WTC11 (cell line): Measurements from ENCODE around the gene PHLDA3. TPM values are rescaled to one million over a fixed set of nuclear protein-coding genes. Genes with fewer than 3 reads are reported as not detected.

ENCODE experiments used
- ATAC-seq: fragments of 200-7000 bp; cut with Tn5 transposase; 2 replicates; pipeline ENCODE4 v1.10.0; 2021; ENCODE audit warnings: mild to moderate bottlenecking, moderate library complexity
- CTCF ChIA-PET: fragments of 300-600 bp; sonication (Branson Sonifier 250); formaldehyde crosslinking; loops from one replicate; lab custom pipeline; 2021; ENCODE audit warnings: antibody characterized with exemption; lab: Charles Lee
- POLR2A ChIA-PET: fragments of 350-600 bp; sonication (Branson Sonifier 250); formaldehyde crosslinking; loops from one replicate; lab custom pipeline; 2021; ENCODE audit warnings: antibody characterized with exemption; lab: Charles Lee
- DNase-seq: peaks from one replicate; pipeline ENCODE4 v3.0.0; 2021; ENCODE audit warnings: low spot score
- H3K27ac Mint-ChIP-seq: 2 replicates; pipeline ENCODE4 v1.8.0; 2021; ENCODE audit warnings: mixed read lengths
- H3K27me3 Mint-ChIP-seq: 2 replicates; pipeline ENCODE4 v1.8.0; 2021; ENCODE audit warnings: low read depth, mild to moderate bottlenecking, moderate library complexity, mixed read lengths
- H3K36me3 Mint-ChIP-seq: 2 replicates; pipeline ENCODE4 v1.8.0; 2021; ENCODE audit warnings: mixed read lengths
- H3K4me1 Mint-ChIP-seq: 2 replicates; pipeline ENCODE4 v1.8.0; 2022; ENCODE audit warnings: mixed read lengths
- H3K4me3 Mint-ChIP-seq: 2 replicates; pipeline ENCODE4 v1.8.0; 2021; ENCODE audit warnings: mild to moderate bottlenecking, moderate library complexity, mixed read lengths
- H3K9me3 Mint-ChIP-seq: 2 replicates; pipeline ENCODE4 v1.8.0; 2021; ENCODE audit warnings: mixed read lengths
- EMX1 ChIP-seq: fragments of 250-450 bp; sonication (Bioruptor Pico); IDR thresholded peaks from 2 replicates; pipeline ENCODE4 v1.8.0; 2021; ENCODE audit warnings: mild to moderate bottlenecking
- ESRRA ChIP-seq: sonication (generic); formaldehyde crosslinking; IDR thresholded peaks from 2 replicates; pipeline ENCODE4 v1.8.1; 2022; ENCODE audit warnings: mild to moderate bottlenecking, missing genetic modification reagents, borderline replicate concordance
- FOXJ3 ChIP-seq: sonication (generic); formaldehyde crosslinking; IDR thresholded peaks from 2 replicates; pipeline ENCODE4 v1.9.0; 2021; ENCODE audit warnings: missing genetic modification reagents, mild to moderate bottlenecking, borderline replicate concordance
- FOXP1 ChIP-seq: sonication (generic); formaldehyde crosslinking; IDR thresholded peaks from 2 replicates; pipeline ENCODE4 v1.8.0; 2022; ENCODE audit warnings: missing genetic modification reagents, mild to moderate bottlenecking, moderate library complexity, borderline replicate concordance
- GABPB1 ChIP-seq: sonication (generic); formaldehyde crosslinking; IDR thresholded peaks from 2 replicates; pipeline ENCODE4 v1.8.1; 2023; ENCODE audit warnings: mild to moderate bottlenecking, missing genetic modification reagents
- HMGA2 ChIP-seq: fragments of 250-450 bp; sonication (Bioruptor Pico); IDR thresholded peaks from 2 replicates; pipeline ENCODE4 v1.4.0; 2021; ENCODE audit warnings: mild to moderate bottlenecking, moderate library complexity
- JAZF1 ChIP-seq: fragments of 250-450 bp; sonication (Bioruptor Pico); IDR thresholded peaks from 2 replicates; pipeline ENCODE4 v1.9.0; 2021; ENCODE audit warnings: moderate library complexity, mild to moderate bottlenecking, inconsistent platforms
- KAT7 ChIP-seq: sonication (generic); formaldehyde crosslinking; IDR thresholded peaks from 2 replicates; pipeline ENCODE4 v1.8.1; 2023; ENCODE audit warnings: missing genetic modification reagents, mild to moderate bottlenecking, borderline replicate concordance
- MLX ChIP-seq: sonication (generic); formaldehyde crosslinking; IDR thresholded peaks from 2 replicates; pipeline ENCODE4 v1.8.1; 2023; ENCODE audit warnings: mild to moderate bottlenecking, missing genetic modification reagents, moderate library complexity
- MXD4 ChIP-seq: fragments of 250-450 bp; sonication (Bioruptor Pico); IDR thresholded peaks from 2 replicates; pipeline ENCODE4 v1.8.0; 2021; ENCODE audit warnings: mild to moderate bottlenecking, moderate library complexity, borderline replicate concordance
- MYBL2 ChIP-seq: sonication (generic); formaldehyde crosslinking; IDR thresholded peaks from 2 replicates; pipeline ENCODE4 v1.8.1; 2023; ENCODE audit warnings: mild to moderate bottlenecking, moderate library complexity, missing genetic modification reagents
- ZBTB43 ChIP-seq: sonication (generic); formaldehyde crosslinking; IDR thresholded peaks from 2 replicates; pipeline ENCODE4 v1.8.1; 2023; ENCODE audit warnings: mild to moderate bottlenecking, missing genetic modification reagents
- ZNF121 ChIP-seq: sonication (generic); formaldehyde crosslinking; IDR thresholded peaks from 2 replicates; pipeline ENCODE4 v1.8.0; 2023; ENCODE audit warnings: missing genetic modification reagents
- ZNF263 ChIP-seq: sonication (generic); formaldehyde crosslinking; IDR thresholded peaks from 2 replicates; pipeline ENCODE4 v1.8.1; 2022; ENCODE audit warnings: low read depth, mild to moderate bottlenecking, moderate library complexity, missing genetic modification reagents
- total RNA-seq: library from RNA; stranded (reverse); gene quantifications from 3 replicates; pipeline ENCODE4 v1.2.3, GENCODE V29; 2021
- TF ChIP-seq, protein P1 (sequence below): sonication (generic); formaldehyde crosslinking; conservative IDR thresholded peaks from 2 replicates; pipeline ENCODE4 v1.8.1; 2023; ENCODE audit warnings: mild to moderate bottlenecking, low read depth, missing genetic modification reagents, moderate library complexity
- TF ChIP-seq, protein P2 (sequence below): sonication (generic); formaldehyde crosslinking; conservative IDR thresholded peaks from 2 replicates; pipeline ENCODE4 v1.8.1; 2022; ENCODE audit warnings: mild to moderate bottlenecking, missing genetic modification reagents
- TF ChIP-seq, protein P3 (sequence below): sonication (generic); formaldehyde crosslinking; IDR thresholded peaks from 2 replicates; pipeline ENCODE4 v1.8.0; 2023; ENCODE audit warnings: missing genetic modification reagents
- TF ChIP-seq, protein P4 (sequence below): sonication (generic); formaldehyde crosslinking; IDR thresholded peaks from 2 replicates; pipeline ENCODE4 v1.8.1; 2022; ENCODE audit warnings: mild to moderate bottlenecking, moderate library complexity, missing genetic modification reagents
- TF ChIP-seq, protein P5 (sequence below): fragments of 250-450 bp; sonication (Bioruptor Pico); IDR thresholded peaks from 2 replicates; pipeline ENCODE4 v1.8.0; 2021; ENCODE audit warnings: mild to moderate bottlenecking

Gene PHLDA3
- total RNA-seq, 1 experiment from 2014 or later, result 95.1 TPM

DNA sequence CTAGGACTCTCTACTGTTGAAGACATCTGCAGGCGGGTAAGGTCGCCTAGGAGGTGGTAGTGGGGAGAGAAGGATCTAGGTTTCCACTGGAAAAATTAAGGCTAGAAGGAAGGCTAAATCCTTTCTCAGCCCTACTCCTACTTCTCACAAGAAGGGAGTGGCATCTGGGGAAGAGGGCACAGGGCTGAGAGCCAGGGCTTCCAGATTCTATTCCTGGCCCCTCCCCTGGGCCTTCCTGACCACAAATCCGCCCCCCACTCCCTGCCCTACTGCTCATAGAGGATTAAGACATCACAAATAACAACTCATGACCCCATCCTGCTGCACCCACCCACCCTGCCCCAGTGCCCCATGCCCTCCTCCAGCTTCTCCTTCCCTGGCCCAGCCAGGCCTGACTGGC is 2.5 kb downstream of the PHLDA3 start:
- ChIA-PET CTCF (interaction anchor here (1.1 to 1.7 kb wide), 2 partner anchors 18 to 31 kb away, joined by 3 to 10 read pairs; no protein-coding TSS in a partner anchor), POLR2A (interaction anchor here (1.1 kb wide), 2 partner anchors 14 to 18 kb away, joined by 3 read pairs; no protein-coding TSS in a partner anchor)
- no peak for ATAC-seq
- no peaks in the 10 kb centered on the region for H3K9me3 Mint-ChIP-seq
- peaks cover 26% of the 10 kb centered on the region for H3K27me3 Mint-ChIP-seq
- H3K27ac Mint-ChIP-seq, result no peak overlapping the region
- H3K4me1 Mint-ChIP-seq, result peaks cover 38% of the 10 kb centered on the region
- peak overlapping the region; percentile 90 for H3K4me3 Mint-ChIP-seq
- H3K36me3 Mint-ChIP-seq, result peaks cover 23% of the 10 kb centered on the region
- no peak for DNase-seq
- TF ChIP-seq MXD4 (CRISPR knock-in tag), result no peak
- no peak for TF ChIP-seq GABPB1 (CRISPR knock-in tag)
- TF ChIP-seq, protein P1, sequence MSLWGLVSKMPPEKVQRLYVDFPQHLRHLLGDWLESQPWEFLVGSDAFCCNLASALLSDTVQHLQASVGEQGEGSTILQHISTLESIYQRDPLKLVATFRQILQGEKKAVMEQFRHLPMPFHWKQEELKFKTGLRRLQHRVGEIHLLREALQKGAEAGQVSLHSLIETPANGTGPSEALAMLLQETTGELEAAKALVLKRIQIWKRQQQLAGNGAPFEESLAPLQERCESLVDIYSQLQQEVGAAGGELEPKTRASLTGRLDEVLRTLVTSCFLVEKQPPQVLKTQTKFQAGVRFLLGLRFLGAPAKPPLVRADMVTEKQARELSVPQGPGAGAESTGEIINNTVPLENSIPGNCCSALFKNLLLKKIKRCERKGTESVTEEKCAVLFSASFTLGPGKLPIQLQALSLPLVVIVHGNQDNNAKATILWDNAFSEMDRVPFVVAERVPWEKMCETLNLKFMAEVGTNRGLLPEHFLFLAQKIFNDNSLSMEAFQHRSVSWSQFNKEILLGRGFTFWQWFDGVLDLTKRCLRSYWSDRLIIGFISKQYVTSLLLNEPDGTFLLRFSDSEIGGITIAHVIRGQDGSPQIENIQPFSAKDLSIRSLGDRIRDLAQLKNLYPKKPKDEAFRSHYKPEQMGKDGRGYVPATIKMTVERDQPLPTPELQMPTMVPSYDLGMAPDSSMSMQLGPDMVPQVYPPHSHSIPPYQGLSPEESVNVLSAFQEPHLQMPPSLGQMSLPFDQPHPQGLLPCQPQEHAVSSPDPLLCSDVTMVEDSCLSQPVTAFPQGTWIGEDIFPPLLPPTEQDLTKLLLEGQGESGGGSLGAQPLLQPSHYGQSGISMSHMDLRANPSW (CRISPR knock-in tag), result no peak
- no peak for TF ChIP-seq FOXP1 (CRISPR knock-in tag)
- TF ChIP-seq, protein P2, sequence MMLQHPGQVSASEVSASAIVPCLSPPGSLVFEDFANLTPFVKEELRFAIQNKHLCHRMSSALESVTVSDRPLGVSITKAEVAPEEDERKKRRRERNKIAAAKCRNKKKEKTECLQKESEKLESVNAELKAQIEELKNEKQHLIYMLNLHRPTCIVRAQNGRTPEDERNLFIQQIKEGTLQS (CRISPR knock-in tag), result no peak
- no peak for TF ChIP-seq MLX (CRISPR knock-in tag)
- TF ChIP-seq MYBL2 (CRISPR knock-in tag), result no peak
- TF ChIP-seq, protein P3, sequence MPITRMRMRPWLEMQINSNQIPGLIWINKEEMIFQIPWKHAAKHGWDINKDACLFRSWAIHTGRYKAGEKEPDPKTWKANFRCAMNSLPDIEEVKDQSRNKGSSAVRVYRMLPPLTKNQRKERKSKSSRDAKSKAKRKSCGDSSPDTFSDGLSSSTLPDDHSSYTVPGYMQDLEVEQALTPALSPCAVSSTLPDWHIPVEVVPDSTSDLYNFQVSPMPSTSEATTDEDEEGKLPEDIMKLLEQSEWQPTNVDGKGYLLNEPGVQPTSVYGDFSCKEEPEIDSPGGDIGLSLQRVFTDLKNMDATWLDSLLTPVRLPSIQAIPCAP, result no peak
- no peak for TF ChIP-seq ZBTB43 (CRISPR knock-in tag)
- TF ChIP-seq JAZF1, result no peak
- no peak for TF ChIP-seq ZNF263 (CRISPR knock-in tag)
- TF ChIP-seq, protein P4, sequence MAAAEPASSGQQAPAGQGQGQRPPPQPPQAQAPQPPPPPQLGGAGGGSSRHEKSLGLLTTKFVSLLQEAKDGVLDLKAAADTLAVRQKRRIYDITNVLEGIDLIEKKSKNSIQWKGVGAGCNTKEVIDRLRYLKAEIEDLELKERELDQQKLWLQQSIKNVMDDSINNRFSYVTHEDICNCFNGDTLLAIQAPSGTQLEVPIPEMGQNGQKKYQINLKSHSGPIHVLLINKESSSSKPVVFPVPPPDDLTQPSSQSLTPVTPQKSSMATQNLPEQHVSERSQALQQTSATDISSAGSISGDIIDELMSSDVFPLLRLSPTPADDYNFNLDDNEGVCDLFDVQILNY, result no peak
- TF ChIP-seq ESRRA (CRISPR knock-in tag), result no peak
- TF ChIP-seq, protein P5, sequence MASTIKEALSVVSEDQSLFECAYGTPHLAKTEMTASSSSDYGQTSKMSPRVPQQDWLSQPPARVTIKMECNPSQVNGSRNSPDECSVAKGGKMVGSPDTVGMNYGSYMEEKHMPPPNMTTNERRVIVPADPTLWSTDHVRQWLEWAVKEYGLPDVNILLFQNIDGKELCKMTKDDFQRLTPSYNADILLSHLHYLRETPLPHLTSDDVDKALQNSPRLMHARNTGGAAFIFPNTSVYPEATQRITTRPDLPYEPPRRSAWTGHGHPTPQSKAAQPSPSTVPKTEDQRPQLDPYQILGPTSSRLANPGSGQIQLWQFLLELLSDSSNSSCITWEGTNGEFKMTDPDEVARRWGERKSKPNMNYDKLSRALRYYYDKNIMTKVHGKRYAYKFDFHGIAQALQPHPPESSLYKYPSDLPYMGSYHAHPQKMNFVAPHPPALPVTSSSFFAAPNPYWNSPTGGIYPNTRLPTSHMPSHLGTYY (CRISPR knock-in tag), result no peak
- no peak for TF ChIP-seq ZNF121
- no peak for TF ChIP-seq HMGA2 (CRISPR knock-in tag)
- no peak for TF ChIP-seq EMX1 (CRISPR knock-in tag)
- no peak for TF ChIP-seq KAT7 (CRISPR knock-in tag)
- no peak for TF ChIP-seq FOXJ3 (CRISPR knock-in tag)
